Renal pelvis (tissue), 4 donors: Measurements from ENCODE around the gene AGMO. TPM values are rescaled to one million over a fixed set of nuclear protein-coding genes. Genes with fewer than 3 reads are reported as not detected.
A peak's percentile ranks its signal among the peaks of the same experiment; 100 is the strongest.
"Not testable (repeated sequence)": the region's sequence is repeated elsewhere in the genome, so short reads cannot be mapped to it uniquely, and the experiment has no call there.

Experiments used
- DNase-seq: peaks from one replicate; pipeline ENCODE4 v3.0.0-alpha.2; 2013
- polyA plus RNA-seq, 3 donors: library from polyadenylated mRNA; unstranded; fragments of 120-200 nt; gene quantifications; one replicate each; pipeline ENCODE4 v1.2.1, GENCODE V29; 2013; ENCODE audit not compliant: insufficient read length in 3 of 3

AGMO gene
- polyA plus RNA-seq, 3 donors, result 0.66 to 0.93 (median 0.84) TPM

- DNase-seq, result no peak
Measured at GRCh38 chr7:15326044-15326644, 235.7 kb downstream of the AGMO start.

- no peak for DNase-seq
Measured at GRCh38 chr7:15323550-15323949, 238.3 kb downstream of the AGMO start.

- no peak for DNase-seq
Measured at GRCh38 chr7:15317215-15317614, 244.6 kb downstream of the AGMO start.

- no peak for DNase-seq
Measured at GRCh38 chr7:15315678-15316077, 246.1 kb downstream of the AGMO start.

- DNase-seq, result no peak
Measured at GRCh38 chr7:15314922-15315321, 246.9 kb downstream of the AGMO start.

- DNase-seq, result no peak
Measured at GRCh38 chr7:15313361-15313760, 248.5 kb downstream of the AGMO start.

- DNase-seq, result no peak
Measured at GRCh38 chr7:15309872-15310271, 251.9 kb downstream of the AGMO start.

- DNase-seq, result no peak
Measured at GRCh38 chr7:15308821-15309220, 253.0 kb downstream of the AGMO start.

GRCh38 chr7:15306296-15306695, 255.5 kb downstream of the AGMO start:
- DNase-seq, result no peak

GRCh38 chr7:15305002-15305600, 256.7 kb downstream of the AGMO start:
- DNase-seq, result peak; percentile 23

- DNase-seq, result no peak
Measured at GRCh38 chr7:15303357-15303756, 258.5 kb downstream of the AGMO start.

- not testable (repeated sequence) for DNase-seq
Measured at GRCh38 chr7:15300986-15301385, 260.8 kb downstream of the AGMO start.

- DNase-seq, result no peak
Measured at GRCh38 chr7:15292138-15292537, 269.7 kb downstream of the AGMO start.

- DNase-seq, result no peak
Measured at GRCh38 chr7:15291699-15292098, 270.1 kb downstream of the AGMO start.

GRCh38 chr7:15288741-15289140, 273.1 kb downstream of the AGMO start:
- DNase-seq, result no peak

GRCh38 chr7:15284396-15284795, 277.4 kb downstream of the AGMO start:
- no peak for DNase-seq

- no peak for DNase-seq
Measured at GRCh38 chr7:15280078-15280733, 281.6 kb downstream of the AGMO start.

- no peak for DNase-seq
Measured at GRCh38 chr7:15279640-15280039, 282.2 kb downstream of the AGMO start.

GRCh38 chr7:15257689-15258088, 304.1 kb downstream of the AGMO start:
- DNase-seq, result no peak

GRCh38 chr7:15252181-15252580, 309.6 kb downstream of the AGMO start:
- no peak for DNase-seq

GRCh38 chr7:15248514-15248913, 313.3 kb downstream of the AGMO start:
- DNase-seq, result no peak

GRCh38 chr7:15245831-15246230, 316.0 kb downstream of the AGMO start:
- DNase-seq, result no peak

- DNase-seq, result no peak
Measured at GRCh38 chr7:15239801-15240200, 322.0 kb downstream of the AGMO start.

- no peak for DNase-seq
Measured at GRCh38 chr7:15236952-15237351, 324.9 kb downstream of the AGMO start.
